ENCODE measurements around the gene ROBO2. TPM values are rescaled to one million over a fixed set of nuclear protein-coding genes. Genes with fewer than 3 reads are reported as not detected.
A peak's percentile ranks its signal among the peaks of the same experiment; 100 is the strongest.
"Not testable (repeated sequence)": the region's sequence is repeated elsewhere in the genome, so short reads cannot be mapped to it uniquely, and the experiment has no call there.

The ROBO2 gene
- polyA plus RNA-seq, 2 of the 4 experiments (the other 2 are of a cell fraction), result 0.04 TPM; not detected in 1

GRCh38 chr3:77404871-77405270 lies 365.0 kb downstream of the ROBO2 start:
- POLR2A ChIA-PET, result no interaction called here
- H3K27ac ChIP-seq, result no peak overlapping the region
- peak; percentile 54 for FAIRE-seq
- H3K4me3 ChIP-seq, result no peak overlapping the region
- TF ChIP-seq JUNB (IDR thresholded peaks at IDR 0.05) (no peak), HOXB5 (CRISPR knock-in tag; IDR thresholded peaks at IDR 0.05) (no peak), FOSB (CRISPR knock-in tag; IDR thresholded peaks at IDR 0.05) (no peak), RAD21 (conservative IDR thresholded peaks at IDR 0.05 in 1 of 2, IDR thresholded peaks at IDR 0.05 in 1 of 2) (no peak), POLR2A (IDR thresholded peaks at IDR 0.05; ENCODE audit: low read length) (no peak), MAX (IDR thresholded peaks at IDR 0.05) (no peak), ATOH8 (CRISPR knock-in tag; IDR thresholded peaks at IDR 0.05; ENCODE audit: low read depth) (no peak), ZC3H11A (IDR thresholded peaks at IDR 0.05) (no peak), TFCP2L1 (CRISPR knock-in tag; IDR thresholded peaks at IDR 0.05) (no peak), USF2 (IDR thresholded peaks at IDR 0.05) (no peak), ELK1 (IDR thresholded peaks at IDR 0.05; ENCODE audit: low read depth, low read length) (no peak), BCL3 (IDR thresholded peaks at IDR 0.05) (no peak), NFE2L2 (conservative IDR thresholded peaks at IDR 0.05; ENCODE audit: low read length) (no peak), JUN (IDR thresholded peaks at IDR 0.05) (no peak), GATA3 (IDR thresholded peaks at IDR 0.05; ENCODE audit: borderline replicate concordance) (no peak), HOXA7 (CRISPR knock-in tag; IDR thresholded peaks at IDR 0.05) (no peak)
- ATAC-seq, result no peak
- WGBS (ENCODE audit: missing lambda C conversion rate), result 0% methylated on average over 1 of the region's 1 CpG
- CTCF ChIA-PET, result no interaction called here
- no peak overlapping the region for H3K4me2 ChIP-seq
- no peak for DNase-seq (ENCODE audit: low read depth in 1 of 2, low spot score in 1 of 2)
- H3K4me1 ChIP-seq, result no peaks in the 10 kb centered on the region
- H3K9me3 ChIP-seq, result no peaks in the 10 kb centered on the region

- no peak for ATAC-seq
- TF ChIP-seq POLR2AphosphoS2 (conservative IDR thresholded peaks at IDR 0.05; ENCODE audit: low read length) (no peak), HOXB13 (CRISPR knock-in tag; IDR thresholded peaks at IDR 0.05; ENCODE audit: low read depth) (no peak), SMC3 (IDR thresholded peaks at IDR 0.05) (no peak), RCOR1 (IDR thresholded peaks at IDR 0.05; ENCODE audit: low read depth, low read length) (no peak), RAD21 (conservative IDR thresholded peaks at IDR 0.05 in 1 of 2, IDR thresholded peaks at IDR 0.05 in 1 of 2) (no peak), MAZ (IDR thresholded peaks at IDR 0.05; ENCODE audit: borderline replicate concordance, low read depth, low read length) (no peak), USF2 (IDR thresholded peaks at IDR 0.05) (no peak), ATOH8 (CRISPR knock-in tag; IDR thresholded peaks at IDR 0.05; ENCODE audit: low read depth) (no peak), FOSL2 (IDR thresholded peaks at IDR 0.05) (no peak), FOSL2 (CRISPR knock-in tag; IDR thresholded peaks at IDR 0.05) (no peak), MYC (IDR thresholded peaks at IDR 0.05; ENCODE audit: borderline replicate concordance, low read length) (no peak), TP53 (CRISPR knock-in tag; IDR thresholded peaks at IDR 0.05) (no peak)
- FAIRE-seq, result no peak
- Histone ChIP-seq H3K4me2 (no peak overlapping the region), H3K4me1 (no peaks in the 10 kb centered on the region), H3K9me3 (no peaks in the 10 kb centered on the region), H3K27ac (no peak overlapping the region), H3K4me3 (no peak overlapping the region)
- ChIA-PET CTCF (no interaction called here), POLR2A (no interaction called here)
- DNase-seq (ENCODE audit: low read depth in 1 of 2, low spot score in 1 of 2), result no peak
- WGBS (ENCODE audit: missing lambda C conversion rate), result 34% methylated on average over 3 of the region's 3 CpGs
Observed at GRCh38 chr3:77407441-77407840, 367.5 kb downstream of the ROBO2 start.

GRCh38 chr3:77410334-77410733 lies 370.4 kb downstream of the ROBO2 start:
- 0% methylated on average over 1 of the region's 1 CpG for WGBS (ENCODE audit: missing lambda C conversion rate)
- H3K4me1 ChIP-seq; DNase-seq (ENCODE audit: low read depth in 1 of 2, low spot score in 1 of 2); H3K4me2 ChIP-seq; FAIRE-seq; H3K4me3 ChIP-seq; ATAC-seq; H3K9me3 ChIP-seq; CTCF ChIA-PET; POLR2A ChIA-PET; H3K27ac ChIP-seq: not testable (repeated sequence)
